PC-3 (cell line): Measurements from ENCODE around the gene SNX5. TPM values are rescaled to one million over a fixed set of nuclear protein-coding genes. Genes with fewer than 3 reads are reported as not detected.

Experiments used
- ATAC-seq: fragments of 200-7000 bp; cut with Tn5 transposase; 2 replicates; pipeline ENCODE4 v1.9.1; 2020; ENCODE audit warnings: mild to moderate bottlenecking, moderate library complexity
- BruUV-seq: library from RNA; stranded (reverse); fragments of 400-500 nt; replicated peaks from 2 replicates; lab custom pipeline; 2021; lab: Mats Ljungman, UMichigan
- CTCF ChIA-PET: fragments of 300-600 bp; sonication (Branson Sonifier 250); formaldehyde crosslinking; loops from one replicate; lab custom pipeline; 2022; ENCODE audit warnings: antibody characterized with exemption; lab: Charles Lee
- POLR2A ChIA-PET: fragments of 300-600 bp; sonication (Branson Sonifier 250); formaldehyde crosslinking; loops from one replicate; lab custom pipeline; 2022; ENCODE audit warnings: antibody characterized with exemption; ENCODE audit not compliant: unreplicated experiment; lab: Charles Lee
- DNase-seq: peaks from one replicate; pipeline ENCODE4 v3.0.0-alpha.2; 2015
- H2AFZ ChIP-seq: fragments of 300-600 bp; sonication (generic); 2 replicates; pipeline ENCODE4 v1.6.0; 2016; ENCODE audit warnings: antibody characterized with exemption, low read length
- H3F3A ChIP-seq: fragments of 300-600 bp; sonication (generic); one replicate; pipeline ENCODE4 v1.6.0; 2017; ENCODE audit warnings: antibody characterized with exemption, low read length, control low read depth, mild to moderate bottlenecking; ENCODE audit not compliant: unreplicated experiment
- H3K27ac ChIP-seq: fragments of 300-600 bp; sonication (generic); 2 replicates; pipeline ENCODE4 v1.5.1; 2016; ENCODE audit warnings: mild to moderate bottlenecking, low read length
- H3K27me3 ChIP-seq: fragments of 300-600 bp; sonication (generic); 2 replicates; pipeline ENCODE4 v1.6.1; 2016; ENCODE audit warnings: low read length, mixed read lengths
- H3K36me3 ChIP-seq: fragments of 300-600 bp; sonication (generic); 2 replicates; pipeline ENCODE4 v1.6.1; 2016; ENCODE audit warnings: low read depth, mixed run types, low read length, mixed read lengths
- H3K4me1 ChIP-seq: fragments of 300-600 bp; sonication (generic); 2 replicates; pipeline ENCODE4 v1.5.1; 2016; ENCODE audit warnings: low read length; ENCODE audit not compliant: insufficient read depth
- H3K4me2 ChIP-seq: fragments of 300-600 bp; sonication (generic); 2 replicates; pipeline ENCODE4 v1.6.0; 2016; ENCODE audit warnings: low read length
- H3K4me3 ChIP-seq: fragments of 300-600 bp; sonication (generic); 2 replicates; pipeline ENCODE4 v1.5.1; 2016; ENCODE audit warnings: mild to moderate bottlenecking, low read length, mixed read lengths
- H3K79me2 ChIP-seq: fragments of 300-600 bp; sonication (generic); 2 replicates; pipeline ENCODE4 v1.6.1; 2017; ENCODE audit warnings: low read length, mixed read lengths
- H3K9ac ChIP-seq: fragments of 300-600 bp; sonication (generic); 2 replicates; pipeline ENCODE4 v1.6.0; 2016; ENCODE audit warnings: mild to moderate bottlenecking, low read length
- H3K9me2 ChIP-seq: fragments of 300-600 bp; sonication (generic); replicated peaks from 2 replicates; pipeline ENCODE4 v1.6.1; 2016; ENCODE audit warnings: mixed run types, low read length, mixed read lengths
- H3K9me3 ChIP-seq: fragments of 300-600 bp; sonication (generic); 2 replicates; pipeline ENCODE4 v1.6.1; 2016; ENCODE audit warnings: low read length, mixed read lengths
- H4K20me1 ChIP-seq: fragments of 300-600 bp; sonication (generic); 2 replicates; pipeline ENCODE4 v1.6.1; 2016; ENCODE audit warnings: low read length, mixed read lengths
- CTCF ChIP-seq: fragments of 300-600 bp; sonication (generic); conservative IDR thresholded peaks from 2 replicates; pipeline ENCODE4 v1.5.1; 2017; ENCODE audit warnings: antibody characterized with exemption, low read depth, mild to moderate bottlenecking, low read length
- EZH2 ChIP-seq: fragments of 300-600 bp; sonication (generic); IDR thresholded peaks from one replicate; pipeline ENCODE4 v1.6.1; 2017; ENCODE audit warnings: antibody characterized with exemption, mild to moderate bottlenecking, low read length; ENCODE audit not compliant: unreplicated experiment
- EZH2phosphoT487 ChIP-seq: fragments of 300-600 bp; sonication (generic); IDR thresholded peaks from 2 replicates; pipeline ENCODE4 v1.6.1; 2018; ENCODE audit warnings: mild to moderate bottlenecking, antibody characterized with exemption, low read length, borderline replicate concordance
- intact Hi-C: fragments of 100-400 bp; cut with micrococcal nuclease; formaldehyde crosslinking; loops from 2 replicates; pipeline ENCODE4 v1.9.0; 2023
- total RNA-seq: library from RNA; depleted of rRNA; stranded (reverse); fragments of >200 nt; gene quantifications from 2 replicates; pipeline ENCODE4 v1.2.3, GENCODE V29; 2014

Gene SNX5
- total RNA-seq, 1 experiment from 2014 or later, result 159 TPM

GRCh38 chr20:17939622-17940223, 28.9 kb downstream of the SNX5 start:
- no peaks in the 10 kb centered on the region for H3K79me2 ChIP-seq
- CTCF ChIA-PET, result interaction anchor here (0.6 kb wide), 1 partner anchor 253 kb away, joined by 4 read pairs; no protein-coding TSS in a partner anchor
- no peaks in the 10 kb centered on the region for H3K4me1 ChIP-seq
- no peaks in the 10 kb centered on the region for H3K9me2 ChIP-seq
- no peak overlapping the region for H3K4me2 ChIP-seq
- TF ChIP-seq CTCF (no peak), EZH2phosphoT487 (no peak), EZH2 (no peak)
- DNase-seq (no peak), ATAC-seq (peak; percentile 4)
- no peak overlapping the region for H3K4me3 ChIP-seq
- H3K27me3 ChIP-seq, result no peaks in the 10 kb centered on the region
- H3F3A ChIP-seq, result peaks cover 10% of the 10 kb centered on the region
- no peak overlapping the region for H2AFZ ChIP-seq
- intact Hi-C loops, result no loop called here
- H3K36me3 ChIP-seq, result peaks cover 34% of the 10 kb centered on the region
- H3K27ac ChIP-seq, result no peak overlapping the region
- POLR2A ChIA-PET, result interaction anchor here (0.5 kb wide), 1 partner anchor 257 kb away, joined by 3 read pairs; the partner anchor contains the start of gene RRBP1
- 0 out of 2 replicates have a peak, but pooled peaks cover 7% of the 10 kb centered on the region for H4K20me1 ChIP-seq
- H3K9ac ChIP-seq, result no peak overlapping the region
- no peaks in the 10 kb centered on the region for H3K9me3 ChIP-seq
- BruUV-seq, result TSS peak; percentile 18

DNA sequence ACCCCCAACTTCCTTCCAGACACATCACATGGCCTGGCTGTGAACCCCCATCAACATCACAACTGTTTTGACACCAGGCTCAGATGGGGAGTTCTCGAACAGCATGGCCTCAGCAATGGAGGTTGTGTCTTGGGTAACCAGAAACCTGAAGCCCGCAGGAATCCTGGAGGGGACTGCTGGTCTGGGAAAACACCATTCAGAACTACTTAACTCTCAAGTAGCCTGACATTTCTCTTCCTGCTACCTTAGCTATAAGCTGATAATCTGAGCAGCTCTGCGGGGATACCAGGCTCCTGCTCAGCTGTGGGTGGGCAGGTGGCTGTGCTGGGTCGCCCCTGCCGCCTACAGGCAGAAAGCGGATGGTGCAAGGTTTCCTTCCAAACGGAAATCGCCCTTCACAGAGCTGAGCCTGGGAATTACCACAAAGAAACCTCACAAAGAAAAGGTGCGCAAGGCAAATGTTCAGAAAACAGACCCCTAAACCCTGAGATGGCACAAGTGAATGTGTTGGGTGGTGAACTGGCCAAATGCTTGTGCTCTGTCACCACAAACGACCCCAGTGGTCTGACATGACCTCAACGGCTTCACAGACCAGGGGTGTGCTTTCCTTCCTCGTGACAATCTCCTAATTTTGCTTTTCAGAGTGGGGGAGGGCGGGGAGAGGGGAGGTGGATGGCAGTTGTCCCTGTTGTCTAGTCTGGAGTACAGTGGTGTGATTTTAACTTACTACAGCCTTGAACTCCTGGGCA, 29.5 kb downstream of the SNX5 start:
- Histone ChIP-seq H3F3A (peaks cover 10% of the 10 kb centered on the region), H3K9me2 (no peaks in the 10 kb centered on the region), H3K27ac (no peak overlapping the region), H3K4me3 (no peak overlapping the region), H3K4me2 (no peak overlapping the region), H3K9me3 (no peaks in the 10 kb centered on the region), H3K27me3 (no peaks in the 10 kb centered on the region), H4K20me1 (0 out of 2 replicates have a peak, but pooled peaks cover 7% of the 10 kb centered on the region), H3K9ac (no peak overlapping the region), H3K79me2 (no peaks in the 10 kb centered on the region), H3K4me1 (no peaks in the 10 kb centered on the region), H2AFZ (no peak overlapping the region), H3K36me3 (peaks cover 29% of the 10 kb centered on the region)
- POLR2A ChIA-PET, result interaction anchor here (0.5 kb wide), 1 partner anchor 257 kb away, joined by 3 read pairs; the partner anchor contains the start of gene RRBP1
- ATAC-seq (peak; percentile 77), DNase-seq (peak; percentile 64)
- CTCF ChIA-PET, result interaction anchor here (0.5 to 0.6 kb wide), 2 partner anchors 97 to 254 kb away, joined by 4 to 5 read pairs; no protein-coding TSS in a partner anchor
- TF ChIP-seq CTCF, result peak; percentile 87
- no peak for TF ChIP-seq EZH2phosphoT487
- no TSS peak for BruUV-seq
- intact Hi-C loops, result no loop called here
